ENCODE results near the gene ZDHHC7. TPM values are rescaled to one million over a fixed set of nuclear protein-coding genes. Genes with fewer than 3 reads are reported as not detected.

The ZDHHC7 gene
- total RNA-seq, 1 donor from 2014 or later: 59.2 TPM

- no peak overlapping the region for H3K4me3 ChIP-seq (ENCODE audit: insufficient read depth, low read depth, low read length)
- no peak overlapping the region for H3K27ac ChIP-seq (ENCODE audit: low read depth, low read length)
- H3K79me2 ChIP-seq (ENCODE audit: insufficient read depth, low read length): no peaks in the 10 kb centered on the region
- Mint-ChIP-seq H3K4me3 (ENCODE audit: unreplicated experiment) (no peak overlapping the region), H3K27ac (ENCODE audit: unreplicated experiment) (peak overlapping the region; percentile 50), H3K36me3 (ENCODE audit: low read depth, unreplicated experiment) (no peaks in the 10 kb centered on the region), H3K9me3 (ENCODE audit: unreplicated experiment) (peaks cover 3% of the 10 kb centered on the region), H3K27me3 (ENCODE audit: low read depth, unreplicated experiment) (peaks cover 34% of the 10 kb centered on the region), H3K4me1 (ENCODE audit: low read depth, unreplicated experiment) (peaks cover 3% of the 10 kb centered on the region)
- no peaks in the 10 kb centered on the region for H3K36me3 ChIP-seq (ENCODE audit: insufficient read depth, low read length)
- no peak overlapping the region for H3K9ac ChIP-seq (ENCODE audit: low read length)
- no peaks in the 10 kb centered on the region for H3K4me1 ChIP-seq (ENCODE audit: insufficient read depth, low read length)
- peaks cover 5% of the 10 kb centered on the region for H3K9me3 ChIP-seq (ENCODE audit: insufficient read depth, low read depth, low read length)
- H2AFZ ChIP-seq (ENCODE audit: low read depth, low read length): no peak overlapping the region
- H4K20me1 ChIP-seq (ENCODE audit: insufficient read depth, low read length): no peaks in the 10 kb centered on the region
- no peak for DNase-seq (ENCODE audit: low read depth)
- H3K27me3 ChIP-seq (ENCODE audit: insufficient read depth, low read length): peaks cover 6% of the 10 kb centered on the region
- TF ChIP-seq CTCF (IDR thresholded peaks at IDR 0.05; ENCODE audit: insufficient read depth, low read depth, low read length) (no peak), EZH2 (IDR thresholded peaks at IDR 0.05; ENCODE audit: insufficient read depth, low read length) (no peak)
- no peak for FAIRE-seq
- no peak overlapping the region for H3K4me2 ChIP-seq (ENCODE audit: low read length)
These were observed 45.6 kb downstream of the ZDHHC7 start for GRCh38 chr16:84965428-84966415.

- Mint-ChIP-seq H3K4me3 (ENCODE audit: unreplicated experiment) (no peak overlapping the region), H3K27ac (ENCODE audit: unreplicated experiment) (no peak overlapping the region), H3K27me3 (ENCODE audit: low read depth, unreplicated experiment) (peaks cover 38% of the 10 kb centered on the region), H3K36me3 (ENCODE audit: low read depth, unreplicated experiment) (no peaks in the 10 kb centered on the region), H3K9me3 (ENCODE audit: unreplicated experiment) (peaks cover 3% of the 10 kb centered on the region), H3K4me1 (ENCODE audit: low read depth, unreplicated experiment) (peaks cover 3% of the 10 kb centered on the region)
- H3K4me3 ChIP-seq (ENCODE audit: insufficient read depth, low read depth, low read length): no peak overlapping the region
- H3K4me1 ChIP-seq (ENCODE audit: insufficient read depth, low read length): no peaks in the 10 kb centered on the region
- peaks cover 5% of the 10 kb centered on the region for H3K9me3 ChIP-seq (ENCODE audit: insufficient read depth, low read depth, low read length)
- no peaks in the 10 kb centered on the region for H3K79me2 ChIP-seq (ENCODE audit: insufficient read depth, low read length)
- no peak overlapping the region for H3K27ac ChIP-seq (ENCODE audit: low read depth, low read length)
- no peak overlapping the region for H3K4me2 ChIP-seq (ENCODE audit: low read length)
- FAIRE-seq: no peak
- H2AFZ ChIP-seq (ENCODE audit: low read depth, low read length): no peak overlapping the region
- no peak for TF ChIP-seq CTCF (IDR thresholded peaks at IDR 0.05; ENCODE audit: insufficient read depth, low read depth, low read length)
- no peak for TF ChIP-seq EZH2 (IDR thresholded peaks at IDR 0.05; ENCODE audit: insufficient read depth, low read length)
- H3K36me3 ChIP-seq (ENCODE audit: insufficient read depth, low read length): no peaks in the 10 kb centered on the region
- H3K9ac ChIP-seq (ENCODE audit: low read length): no peak overlapping the region
- no peaks in the 10 kb centered on the region for H4K20me1 ChIP-seq (ENCODE audit: insufficient read depth, low read length)
- DNase-seq (ENCODE audit: low read depth): no peak
- peaks cover 6% of the 10 kb centered on the region for H3K27me3 ChIP-seq (ENCODE audit: insufficient read depth, low read length)
These were observed 46.8 kb downstream of the ZDHHC7 start for GRCh38 chr16:84964386-84965128.

Measured in astrocyte (in vitro differentiated cells and primary cell).